Neuronal stem cell (in vitro differentiated cells): ENCODE measurements around the gene SOD3.

Experiments
- DNase-seq: peaks from one replicate; pipeline ENCODE4 v3.0.0-alpha.2; 2013; ENCODE audit warnings: low spot score
- H2AFZ ChIP-seq: one replicate; pipeline ENCODE4 v1.6.1; 2013; ENCODE audit warnings: mild to moderate bottlenecking, low read length, inconsistent platforms
- H2AK5ac ChIP-seq: 2 replicates; pipeline ENCODE4 v1.6.1; 2013; ENCODE audit warnings: low read depth, mild to moderate bottlenecking, inconsistent platforms, low read length, moderate library complexity, mixed read lengths
- H2BK120ac ChIP-seq: 2 replicates; pipeline ENCODE4 v1.6.1; 2013; ENCODE audit warnings: low read depth, mild to moderate bottlenecking, inconsistent platforms, low read length, moderate library complexity, mixed read lengths
- H2BK12ac ChIP-seq: one replicate; pipeline ENCODE4 v1.6.1; 2013; ENCODE audit warnings: low read length, inconsistent platforms
- H2BK15ac ChIP-seq: 2 replicates; pipeline ENCODE4 v1.6.1; 2013; ENCODE audit warnings: mild to moderate bottlenecking, low read length, inconsistent platforms, mixed read lengths
- H2BK5ac ChIP-seq: one replicate; pipeline ENCODE4 v1.6.1; 2013; ENCODE audit warnings: inconsistent platforms, mild to moderate bottlenecking, low read length, moderate library complexity
- H3K14ac ChIP-seq: one replicate; pipeline ENCODE4 v1.6.1; 2013; ENCODE audit warnings: low read length, inconsistent platforms
- H3K18ac ChIP-seq: 2 replicates; pipeline ENCODE4 v1.6.1; 2013; ENCODE audit warnings: low read length, inconsistent platforms
- H3K23ac ChIP-seq: 2 replicates; pipeline ENCODE4 v1.6.1; 2013; ENCODE audit warnings: low read depth, mild to moderate bottlenecking, mixed read lengths, low read length, inconsistent platforms; ENCODE audit not compliant: poor library complexity
- H3K27ac ChIP-seq: replicated peaks from 3 replicates; pipeline ENCODE4 v1.5.1; 2013; ENCODE audit warnings: low read length, inconsistent platforms
- H3K27me3 ChIP-seq, 3 experiments: 2 replicates each; pipeline ENCODE4 v1.6.1; 2013; ENCODE audit warnings: low read length in 3 of 3, mild to moderate bottlenecking in 2 of 3, inconsistent platforms in 1 of 3, low read depth in 1 of 3, mixed read lengths in 1 of 3, moderate library complexity in 1 of 3; ENCODE audit not compliant: control insufficient read depth in 3 of 3, insufficient read depth in 3 of 3
- H3K36me3 ChIP-seq, 2 donors: replicated peaks in 1 of 2; 2 replicates each; pipeline ENCODE4 v1.6.1; 2013; ENCODE audit warnings: low read length in 2 of 2; ENCODE audit not compliant: control insufficient read depth in 2 of 2, insufficient read depth in 2 of 2
- H3K4ac ChIP-seq: 2 replicates; pipeline ENCODE4 v1.6.1; 2013; ENCODE audit warnings: inconsistent platforms, mild to moderate bottlenecking, low read length, moderate library complexity
- H3K4me1 ChIP-seq, 2 donors: 1 replicate in 1 of 2; 2 replicates in 1 of 2; pipeline ENCODE4 v1.6.1; 2013; ENCODE audit warnings: low read length in 2 of 2, low read depth in 1 of 2; ENCODE audit not compliant: control insufficient read depth in 2 of 2, insufficient read depth in 1 of 2
- H3K4me2 ChIP-seq: one replicate; pipeline ENCODE4 v1.6.1; 2013; ENCODE audit warnings: mild to moderate bottlenecking, low read length, inconsistent platforms; ENCODE audit not compliant: insufficient read depth, poor library complexity, severe bottlenecking
- H3K4me3 ChIP-seq, 2 donors: 2 replicates each; pipeline ENCODE4 v1.5.1; 2013; ENCODE audit warnings: low read length in 2 of 2, mild to moderate bottlenecking in 2 of 2, inconsistent platforms in 1 of 2, moderate library complexity in 1 of 2
- H3K79me1 ChIP-seq: one replicate; pipeline ENCODE4 v1.6.1; 2013; ENCODE audit warnings: low read depth, mild to moderate bottlenecking, inconsistent platforms, low read length, moderate library complexity
- H3K9ac ChIP-seq: one replicate; pipeline ENCODE4 v1.6.1; 2013; ENCODE audit warnings: mild to moderate bottlenecking, low read depth, low read length, inconsistent platforms; ENCODE audit not compliant: poor library complexity
- H3K9me3 ChIP-seq, 2 donors: replicated peaks in 1 of 2; 2 replicates each; pipeline versions ENCODE3 to v1.6.1; 2013; ENCODE audit warnings: low read length in 2 of 2, mild to moderate bottlenecking in 2 of 2, inconsistent platforms in 1 of 2, low read depth in 1 of 2, mixed read lengths in 1 of 2, moderate library complexity in 1 of 2; ENCODE audit not compliant: control insufficient read depth in 2 of 2, insufficient read depth in 1 of 2
- H4K8ac ChIP-seq: one replicate; pipeline ENCODE4 v1.6.1; 2013; ENCODE audit warnings: low read depth, mild to moderate bottlenecking, inconsistent platforms, low read length, moderate library complexity
- H4K91ac ChIP-seq: one replicate; pipeline ENCODE4 v1.6.1; 2013; ENCODE audit warnings: low read length, low read depth, mild to moderate bottlenecking, inconsistent platforms; ENCODE audit not compliant: poor library complexity
- WGBS, 2 donors: extraction: QIAGEN DNeasy Blood & Tissue Kit; methylation state at CpG; one replicate each; pipeline ENCODE4 v1.1.7; 2013; ENCODE audit warnings: missing lambda C conversion rate in 2 of 2, mixed read lengths in 1 of 2; ENCODE audit not compliant: insufficient read length in 2 of 2, insufficient replicate concordance in 1 of 2; ENCODE audit errors: extremely low coverage in 2 of 2; 5-methylcytosine and 5-hydroxymethylcytosine counted together

SOD3 gene

DNA sequence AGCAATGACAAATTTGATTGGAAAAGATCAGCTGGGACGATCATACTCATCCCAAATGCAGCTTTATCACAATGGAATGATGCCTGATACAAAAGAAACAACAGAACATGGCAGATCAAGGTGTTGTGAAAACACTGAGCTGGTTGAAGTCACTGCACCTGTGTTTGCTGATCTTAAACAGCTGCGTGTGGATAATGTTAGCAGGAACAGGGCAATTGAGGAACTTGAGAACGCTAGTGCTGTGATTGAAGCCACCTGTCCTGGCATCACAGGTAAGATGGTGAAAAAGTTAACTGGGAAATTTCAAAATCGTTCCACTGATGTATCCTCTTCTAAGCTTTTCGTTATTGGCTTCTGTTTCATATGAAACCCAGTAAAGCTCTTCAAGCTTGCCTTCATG, 27.4 kb upstream of the SOD3 start:
- H3K9ac ChIP-seq, result no peak overlapping the region
- H3K18ac ChIP-seq, result no peak overlapping the region
- H3K9me3 ChIP-seq, result no peaks in the 10 kb centered on the region
- no peak overlapping the region for H3K14ac ChIP-seq
- no peak overlapping the region for H4K91ac ChIP-seq
- no peaks in the 10 kb centered on the region for H3K79me1 ChIP-seq
- no peak overlapping the region for H3K4me2 ChIP-seq
- WGBS, 2 donors, result no CpG with 5 or more reads among the region's 5 CpGs
- no peak overlapping the region for H3K4me3 ChIP-seq
- H3K27me3 ChIP-seq, result no peaks in the 10 kb centered on the region
- H4K8ac ChIP-seq, result no peak overlapping the region
- no peak overlapping the region for H2BK5ac ChIP-seq
- no peaks in the 10 kb centered on the region for H3K36me3 ChIP-seq
- H3K4me1 ChIP-seq, result no peaks in the 10 kb centered on the region
- no peak for DNase-seq
- no peak overlapping the region for H2BK15ac ChIP-seq
- no peak overlapping the region for H2BK120ac ChIP-seq
- no peak overlapping the region for H3K4ac ChIP-seq
- H2AK5ac ChIP-seq, result no peak overlapping the region
- H2BK12ac ChIP-seq, result no peak overlapping the region
- no peak overlapping the region for H3K23ac ChIP-seq
- H3K27ac ChIP-seq, result no peak overlapping the region
- H2AFZ ChIP-seq, result no peak overlapping the region

DNA sequence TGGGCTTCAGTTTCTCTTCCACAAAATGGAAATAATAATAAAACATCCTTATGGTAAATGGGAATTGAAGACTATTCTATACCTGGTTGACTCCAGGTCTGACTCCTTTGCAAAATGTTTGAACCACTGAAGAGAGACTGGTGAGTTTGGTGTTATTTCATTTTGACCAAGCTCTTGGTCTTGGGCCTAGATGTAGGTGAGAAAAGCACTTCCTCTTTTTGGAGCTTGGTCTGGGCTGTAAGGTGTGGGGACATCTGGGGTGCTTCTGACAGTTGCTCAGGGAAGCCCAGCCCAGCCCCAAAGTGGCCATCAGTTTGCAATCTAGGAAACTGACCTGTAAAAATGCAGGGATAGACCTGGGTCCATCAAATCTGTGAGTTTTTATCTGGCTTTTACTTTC, 26.8 kb upstream of the SOD3 start:
- Histone ChIP-seq H2AK5ac (no peak overlapping the region), H3K27me3 (no peaks in the 10 kb centered on the region), H3K14ac (no peak overlapping the region), H2BK12ac (no peak overlapping the region), H3K4me2 (no peak overlapping the region), H3K18ac (no peak overlapping the region), H2BK5ac (no peak overlapping the region), H3K23ac (no peak overlapping the region), H3K4ac (no peak overlapping the region), H4K91ac (no peak overlapping the region), H3K4me1 (no peaks in the 10 kb centered on the region), H3K36me3 (no peaks in the 10 kb centered on the region), H2BK120ac (no peak overlapping the region), H2AFZ (no peak overlapping the region), H3K4me3 (no peak overlapping the region), H3K79me1 (no peaks in the 10 kb centered on the region), H3K9ac (no peak overlapping the region), H3K9me3 (no peaks in the 10 kb centered on the region), H3K27ac (no peak overlapping the region), H4K8ac (no peak overlapping the region), H2BK15ac (no peak overlapping the region)
- DNase-seq, result no peak

DNA sequence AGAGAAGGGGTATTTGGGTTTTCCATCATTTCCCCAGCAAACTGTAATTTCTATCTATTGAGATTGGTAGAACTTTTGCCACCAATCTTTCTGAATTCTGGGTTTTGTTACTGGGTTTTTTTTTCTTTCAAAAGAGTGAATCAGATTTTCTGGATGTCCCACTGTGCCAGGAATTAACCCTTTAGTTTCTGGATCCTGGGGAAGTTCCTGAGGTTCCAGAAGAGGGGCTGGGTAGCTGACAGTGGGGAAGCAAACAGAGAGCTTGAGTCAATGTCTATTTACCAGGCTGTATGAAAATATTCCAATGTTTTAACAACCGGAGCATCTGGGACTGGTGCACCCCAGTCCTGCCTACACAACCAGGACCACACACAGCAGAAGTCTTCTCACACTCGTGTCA, 25.8 kb upstream of the SOD3 start:
- H3K4me2 ChIP-seq, result no peak overlapping the region
- no peak overlapping the region for H3K27ac ChIP-seq
- WGBS, 2 donors, result no CpG with 5 or more reads among the region's 2 CpGs
- H3K18ac ChIP-seq, result no peak overlapping the region
- H3K9ac ChIP-seq, result no peak overlapping the region
- no peak overlapping the region for H4K8ac ChIP-seq
- no peak overlapping the region for H2BK15ac ChIP-seq
- H3K4me1 ChIP-seq, result no peaks in the 10 kb centered on the region
- no peak overlapping the region for H3K4ac ChIP-seq
- no peaks in the 10 kb centered on the region for H3K79me1 ChIP-seq
- no peak overlapping the region for H2AFZ ChIP-seq
- no peak overlapping the region for H3K4me3 ChIP-seq
- DNase-seq, result no peak
- H3K27me3 ChIP-seq, result no peaks in the 10 kb centered on the region
- no peak overlapping the region for H3K14ac ChIP-seq
- no peak overlapping the region for H2BK120ac ChIP-seq
- H2BK12ac ChIP-seq, result no peak overlapping the region
- no peak overlapping the region for H2AK5ac ChIP-seq
- H3K9me3 ChIP-seq, result no peaks in the 10 kb centered on the region
- no peak overlapping the region for H3K23ac ChIP-seq
- H2BK5ac ChIP-seq, result no peak overlapping the region
- H4K91ac ChIP-seq, result no peak overlapping the region
- H3K36me3 ChIP-seq, result no peaks in the 10 kb centered on the region

DNA sequence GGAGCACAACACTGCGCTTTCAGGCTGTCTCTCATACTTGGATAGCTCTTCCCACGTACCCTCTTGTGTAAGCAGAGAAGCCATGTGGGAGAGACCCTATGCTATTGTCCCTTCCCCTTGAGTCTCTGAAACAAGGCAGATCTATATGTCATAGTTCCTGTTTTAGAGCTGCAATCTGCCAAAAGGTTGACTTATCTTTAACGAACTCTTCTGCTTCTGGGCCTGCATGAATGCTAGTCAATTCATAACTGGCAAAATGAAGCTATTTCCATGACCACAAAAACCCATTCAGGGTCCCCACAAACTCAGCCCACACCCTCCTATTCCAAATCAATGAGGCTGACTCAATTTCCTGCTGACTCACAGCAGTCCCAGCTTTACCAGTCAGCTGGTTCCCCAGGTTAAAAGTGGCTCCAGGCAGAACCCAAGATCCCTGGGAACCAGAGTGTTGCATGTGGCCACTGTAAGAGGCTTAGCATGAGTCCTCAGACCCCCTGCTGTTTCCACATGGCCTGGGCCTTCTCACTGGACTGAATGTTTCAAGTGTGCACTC, 25.3 kb upstream of the SOD3 start:
- Histone ChIP-seq H2AK5ac (no peak overlapping the region), H4K8ac (no peak overlapping the region), H2BK12ac (no peak overlapping the region), H3K18ac (no peak overlapping the region), H3K4me1 (no peaks in the 10 kb centered on the region), H3K4ac (no peak overlapping the region), H3K9ac (no peak overlapping the region), H2AFZ (no peak overlapping the region), H3K23ac (no peak overlapping the region), H3K4me3 (no peak overlapping the region), H2BK120ac (no peak overlapping the region), H3K4me2 (no peak overlapping the region), H2BK5ac (no peak overlapping the region), H3K79me1 (no peaks in the 10 kb centered on the region), H2BK15ac (no peak overlapping the region), H3K36me3 (no peaks in the 10 kb centered on the region), H3K27ac (no peak overlapping the region), H3K9me3 (no peaks in the 10 kb centered on the region), H3K27me3 (no peaks in the 10 kb centered on the region), H3K14ac (no peak overlapping the region), H4K91ac (no peak overlapping the region)
- no peak for DNase-seq
- WGBS, 2 donors, result no CpG with 5 or more reads among the region's 3 CpGs
